HuH-7 (cell line): ENCODE measurements around the gene MAPK6.

Source experiments
- DNase-seq: peaks from one replicate; pipeline ENCODE4 v3.0.0; 2011; ENCODE audit warnings: low spot score

The MAPK6 gene

GRCh38 chr15:52103217-52104207 lies 84.5 kb downstream of the MAPK6 start:
- no peak for DNase-seq

- DNase-seq: no peak
Observed at GRCh38 chr15:52104532-52105004, 85.5 kb downstream of the MAPK6 start.

DNA sequence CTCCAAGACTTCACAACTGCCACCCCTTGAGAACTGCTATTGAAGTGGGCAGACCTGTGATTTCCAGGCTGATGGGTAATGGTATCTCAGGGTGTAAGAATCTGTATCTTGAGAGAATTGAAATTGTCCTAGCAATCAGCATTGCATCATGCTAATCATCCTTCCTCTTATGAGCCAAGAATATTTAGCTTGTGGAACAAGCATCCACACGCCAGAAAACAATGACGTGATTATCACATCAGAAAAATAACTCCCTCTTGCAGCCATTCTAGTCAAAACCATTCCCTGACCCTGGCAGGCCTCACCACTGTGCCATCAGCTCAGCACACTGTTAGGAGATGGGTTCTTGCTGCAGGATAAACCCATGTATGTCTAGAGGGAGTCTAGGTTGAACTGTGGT lies 86.8 kb downstream of the MAPK6 start:
- no peak for DNase-seq

GRCh38 chr15:52106641-52107040 lies 87.6 kb downstream of the MAPK6 start:
- no peak for DNase-seq

DNA sequence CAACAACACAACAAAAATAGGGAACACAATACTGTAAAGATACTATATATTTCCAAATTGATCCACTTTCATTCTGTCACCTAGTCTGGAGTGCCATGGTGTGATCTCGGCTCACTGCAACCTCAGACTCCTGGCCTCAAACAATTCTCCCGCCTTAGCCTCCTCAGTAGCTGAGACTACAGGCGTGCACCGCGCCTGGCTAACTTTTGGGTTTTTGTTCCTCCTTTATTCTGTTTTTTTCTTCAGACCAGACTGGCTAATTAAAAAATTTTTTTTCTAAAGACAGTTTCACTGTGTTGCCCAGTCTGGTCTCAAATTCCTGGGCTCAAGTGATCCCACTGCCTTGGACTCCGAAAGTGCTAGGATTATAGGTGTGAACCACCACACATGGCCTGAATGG lies 88.2 kb downstream of the MAPK6 start:
- DNase-seq: no peak

DNA sequence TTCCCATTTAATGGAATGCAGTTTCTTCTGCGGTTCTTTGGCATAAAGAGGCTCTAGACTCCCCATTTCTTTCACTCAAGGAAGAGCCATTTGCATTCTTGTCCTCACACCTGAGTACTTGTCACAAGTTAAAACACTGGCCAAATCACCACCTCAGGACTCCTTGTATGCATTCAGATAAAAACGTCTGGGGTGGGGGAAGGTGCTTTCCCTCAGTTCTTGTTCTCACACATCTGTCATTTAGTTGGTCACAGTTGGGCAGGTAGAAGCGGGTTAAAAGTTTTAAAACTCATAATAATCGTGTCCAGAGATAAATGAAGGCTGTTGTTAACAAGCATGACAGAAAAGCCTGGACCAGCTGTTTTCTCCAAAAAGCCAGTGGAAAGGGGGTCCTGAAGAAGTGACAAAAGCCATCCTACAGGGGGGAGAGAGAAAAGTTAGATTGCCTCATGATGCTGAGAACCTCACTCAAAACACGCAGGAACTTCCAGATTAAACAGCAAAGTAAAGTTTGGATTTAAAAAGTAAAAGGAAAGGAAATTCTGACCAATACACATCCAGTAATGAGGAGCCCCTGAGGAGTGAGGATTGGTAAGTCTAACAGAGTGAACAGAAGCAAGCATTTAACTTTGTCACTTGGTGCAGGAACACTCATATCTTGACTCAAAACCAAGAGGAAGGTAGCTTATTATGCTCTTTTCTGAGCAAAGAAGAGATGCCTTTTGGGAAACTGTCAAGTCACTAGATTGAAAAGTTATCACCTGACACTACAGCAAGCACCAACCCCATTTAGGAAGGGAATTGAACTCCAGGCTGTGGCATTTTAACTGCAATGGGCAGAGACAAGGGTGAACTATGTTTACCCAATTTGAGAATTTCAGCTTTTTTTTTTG lies 90.8 kb downstream of the MAPK6 start:
- no peak for DNase-seq

- DNase-seq: no peak
Observed at GRCh38 chr15:52111517-52112202, 92.6 kb downstream of the MAPK6 start.

DNA sequence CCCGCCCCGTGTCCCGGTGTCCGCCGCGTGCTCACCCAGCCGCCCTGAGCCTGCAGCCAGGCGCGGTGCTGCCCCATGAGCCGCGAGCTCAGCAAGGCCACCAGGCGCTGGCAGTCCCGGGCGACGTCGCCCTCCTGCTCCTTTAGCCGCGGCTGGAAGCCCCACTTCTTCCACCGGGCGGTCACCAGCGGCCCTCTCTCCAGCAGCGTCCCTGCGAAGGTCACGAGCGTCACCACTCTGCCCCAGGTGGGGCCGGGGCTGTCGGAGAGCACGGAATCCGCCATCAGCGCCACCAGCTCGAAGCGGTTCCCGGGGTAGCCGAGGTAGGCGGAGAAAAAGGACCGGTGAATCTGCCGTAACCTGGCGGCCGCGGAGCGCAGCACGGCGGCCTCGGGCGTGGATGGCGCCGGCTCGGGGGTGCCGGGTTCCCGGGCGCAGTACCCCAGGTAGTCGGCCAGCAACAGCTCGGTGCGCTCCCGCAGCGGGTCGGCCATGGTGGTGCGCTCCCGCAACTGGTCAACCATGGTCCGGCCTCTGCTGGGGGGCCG lies 93.3 kb downstream of the MAPK6 start:
- DNase-seq: no peak

GRCh38 chr15:52113235-52113634 lies 94.2 kb downstream of the MAPK6 start:
- DNase-seq: no peak

- DNase-seq: no peak
Observed at GRCh38 chr15:52113708-52114107, 94.7 kb downstream of the MAPK6 start.

GRCh38 chr15:52114261-52115055 lies 95.4 kb downstream of the MAPK6 start:
- no peak for DNase-seq

- peak; percentile 79 for DNase-seq
Observed at GRCh38 chr15:52115598-52116427, 96.8 kb downstream of the MAPK6 start.
